A549 treated with GW870086 at 1 μM for 4 hours (cell line): ENCODE data around the gene HOXD11. TPM values are rescaled to one million over a fixed set of nuclear protein-coding genes. Genes with fewer than 3 reads are reported as not detected.

Experiments used
- total RNA-seq: library from RNA; stranded (reverse); fragments of 200-300 nt; extraction: Qiagen RNA extraction; gene quantifications from 5 replicates; pipeline ENCODE4 v1.2.3, GENCODE V29; 2022; ENCODE audit warnings: low read depth

The HOXD11 gene
- 6.5 to 7.7 TPM (median 6.6 TPM) in 5 replicates for total RNA-seq

DNA sequence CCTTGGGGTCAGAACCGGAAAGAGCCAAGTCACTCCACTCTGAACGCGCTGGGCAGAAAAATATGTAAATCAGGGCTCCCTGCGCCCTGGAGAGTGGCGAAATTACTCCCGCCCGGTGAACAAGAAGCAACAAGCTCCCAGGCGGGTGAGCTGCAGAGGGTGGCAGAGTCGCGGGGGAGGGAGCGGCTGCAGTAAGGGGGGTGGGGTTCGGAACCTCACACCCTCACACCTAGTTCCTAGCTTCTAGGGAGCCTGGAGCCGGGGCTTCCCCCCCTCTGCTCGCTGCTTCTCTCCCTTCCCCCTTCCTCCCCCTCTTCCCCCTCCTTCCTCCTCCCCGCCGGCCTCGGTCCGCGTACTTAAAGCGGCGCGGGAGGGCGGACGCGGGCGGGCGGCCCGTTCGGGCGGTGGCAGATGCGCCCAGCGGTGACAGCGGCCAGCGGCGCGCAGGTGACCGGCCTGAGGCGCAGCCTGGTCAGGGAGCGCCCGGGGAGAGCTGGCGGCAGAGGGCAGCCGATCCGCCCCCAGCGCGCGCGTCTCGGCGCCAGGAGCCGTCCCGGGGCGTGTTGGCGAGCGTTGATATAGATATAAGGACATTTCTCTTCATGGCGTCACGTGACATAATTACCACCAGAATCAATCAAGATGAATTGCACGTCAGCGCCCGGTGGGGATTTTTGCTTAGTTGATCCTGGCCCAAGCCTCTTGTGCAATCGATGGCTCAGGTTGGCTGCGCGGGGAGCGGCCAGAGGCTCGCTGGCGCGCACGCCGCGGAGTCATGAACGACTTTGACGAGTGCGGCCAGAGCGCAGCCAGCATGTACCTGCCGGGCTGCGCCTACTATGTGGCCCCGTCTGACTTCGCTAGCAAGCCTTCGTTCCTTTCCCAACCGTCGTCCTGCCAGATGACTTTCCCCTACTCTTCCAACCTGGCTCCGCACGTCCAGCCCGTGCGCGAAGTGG lies at the start of gene HOXD11:
Gene HOXD11 (plus strand): TSS at position 700 of the 959 bp plus-strand sequence. CDS start 76 bp downstream, at position 776.

DNA sequence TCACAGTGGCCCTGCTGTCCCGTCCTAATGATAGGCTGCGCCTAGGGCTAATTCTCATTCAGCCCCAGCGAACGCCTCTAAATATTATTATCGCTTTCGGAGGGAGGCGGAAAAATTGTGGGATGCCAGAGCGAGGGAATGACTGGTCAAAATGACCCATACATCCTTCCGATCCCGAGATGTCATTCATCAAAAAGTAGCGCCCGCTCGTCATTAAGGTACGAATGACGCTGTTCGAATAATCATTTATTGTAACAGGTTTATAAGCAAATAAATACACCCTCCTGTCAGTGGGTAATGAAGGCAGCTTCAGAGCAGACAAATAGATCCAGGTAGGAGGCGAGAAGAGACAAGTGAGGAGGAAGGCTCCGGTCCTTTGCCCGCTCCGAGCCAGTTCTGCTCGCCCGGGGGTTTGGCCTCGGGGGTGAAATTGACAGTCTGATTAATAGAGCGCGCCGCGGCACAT lies 23.3 kb upstream of the HOXD11 start, which contains the start of gene EVX2:
Gene EVX2 (minus strand): TSS at position 167 of the 466 bp plus-strand sequence. CDS start 186 bp downstream, outside the sequence.

DNA sequence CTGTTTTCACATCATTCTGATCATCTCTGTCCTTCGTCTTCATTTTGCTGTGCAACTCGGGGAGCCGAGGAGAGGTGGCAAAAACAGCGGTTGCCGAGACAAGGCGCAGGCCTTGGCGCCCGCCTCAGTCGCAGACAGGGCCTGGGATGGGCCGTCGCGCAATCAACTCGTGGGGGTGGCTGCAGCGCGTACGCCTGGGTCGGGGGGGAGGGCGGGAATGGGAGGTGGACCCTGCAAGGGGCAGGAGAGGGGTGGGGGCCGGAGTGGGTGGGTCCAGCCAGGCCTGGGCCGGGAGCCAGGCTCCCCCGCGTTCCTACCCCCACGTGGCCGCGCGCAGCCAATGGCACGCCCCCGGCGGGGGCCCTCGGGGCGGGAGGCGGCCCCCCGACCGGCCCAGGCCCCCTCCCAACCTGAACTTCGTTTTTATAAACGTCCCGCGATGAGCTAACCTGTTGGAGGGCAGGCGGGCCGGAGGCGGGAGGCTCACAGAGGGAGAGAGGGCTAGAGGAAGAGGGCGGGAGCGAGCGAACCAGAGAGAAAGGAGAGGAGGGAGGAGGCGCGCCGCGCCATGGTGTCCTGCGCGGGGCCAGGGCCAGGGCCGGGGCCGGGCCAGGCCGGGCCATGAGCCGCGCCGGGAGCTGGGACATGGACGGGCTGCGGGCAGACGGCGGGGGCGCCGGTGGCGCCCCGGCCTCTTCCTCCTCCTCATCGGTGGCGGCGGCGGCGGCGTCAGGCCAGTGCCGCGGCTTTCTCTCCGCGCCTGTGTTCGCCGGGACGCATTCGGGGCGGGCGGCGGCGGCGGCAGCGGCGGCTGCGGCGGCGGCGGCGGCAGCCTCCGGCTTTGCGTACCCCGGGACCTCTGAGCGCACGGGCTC lies 14.6 kb upstream of the HOXD11 start, which contains the start of gene HOXD13:
Gene HOXD13 (plus strand): TSS at position 452 of the 875 bp plus-strand sequence. CDS start 170 bp downstream, at position 622.

DNA sequence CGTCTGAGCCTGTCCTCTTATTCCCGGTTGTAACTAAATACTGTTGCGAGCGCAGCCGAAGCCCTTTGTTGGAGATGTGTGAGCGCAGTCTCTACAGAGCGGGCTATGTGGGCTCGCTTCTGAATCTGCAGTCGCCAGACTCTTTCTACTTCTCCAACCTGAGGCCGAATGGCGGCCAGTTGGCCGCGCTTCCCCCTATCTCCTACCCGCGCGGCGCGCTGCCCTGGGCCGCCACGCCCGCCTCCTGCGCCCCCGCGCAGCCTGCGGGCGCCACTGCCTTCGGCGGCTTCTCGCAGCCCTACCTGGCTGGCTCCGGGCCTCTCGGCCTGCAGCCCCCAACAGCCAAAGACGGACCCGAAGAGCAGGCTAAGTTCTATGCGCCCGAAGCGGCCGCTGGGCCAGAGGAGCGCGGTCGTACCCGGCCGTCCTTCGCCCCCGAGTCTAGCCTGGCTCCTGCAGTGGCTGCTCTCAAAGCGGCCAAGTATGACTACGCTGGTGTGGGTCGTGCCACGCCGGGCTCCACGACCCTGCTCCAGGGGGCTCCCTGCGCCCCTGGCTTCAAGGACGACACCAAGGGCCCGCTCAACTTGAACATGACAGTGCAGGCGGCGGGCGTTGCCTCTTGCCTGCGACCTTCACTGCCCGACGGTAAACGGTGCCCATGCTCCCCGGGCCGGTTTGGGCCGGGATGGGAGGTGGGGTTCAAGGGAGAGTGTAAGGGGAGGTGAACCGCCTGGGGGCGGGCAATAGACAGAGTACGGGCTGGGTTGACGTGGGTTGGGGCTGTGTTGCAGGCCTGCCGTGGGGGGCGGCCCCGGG lies 7.1 kb upstream of the HOXD11 start, which contains the start of gene HOXD12:
Gene HOXD12 (plus strand): TSS at position 68 of the 819 bp plus-strand sequence. CDS start 7 bp downstream, at position 75.

DNA sequence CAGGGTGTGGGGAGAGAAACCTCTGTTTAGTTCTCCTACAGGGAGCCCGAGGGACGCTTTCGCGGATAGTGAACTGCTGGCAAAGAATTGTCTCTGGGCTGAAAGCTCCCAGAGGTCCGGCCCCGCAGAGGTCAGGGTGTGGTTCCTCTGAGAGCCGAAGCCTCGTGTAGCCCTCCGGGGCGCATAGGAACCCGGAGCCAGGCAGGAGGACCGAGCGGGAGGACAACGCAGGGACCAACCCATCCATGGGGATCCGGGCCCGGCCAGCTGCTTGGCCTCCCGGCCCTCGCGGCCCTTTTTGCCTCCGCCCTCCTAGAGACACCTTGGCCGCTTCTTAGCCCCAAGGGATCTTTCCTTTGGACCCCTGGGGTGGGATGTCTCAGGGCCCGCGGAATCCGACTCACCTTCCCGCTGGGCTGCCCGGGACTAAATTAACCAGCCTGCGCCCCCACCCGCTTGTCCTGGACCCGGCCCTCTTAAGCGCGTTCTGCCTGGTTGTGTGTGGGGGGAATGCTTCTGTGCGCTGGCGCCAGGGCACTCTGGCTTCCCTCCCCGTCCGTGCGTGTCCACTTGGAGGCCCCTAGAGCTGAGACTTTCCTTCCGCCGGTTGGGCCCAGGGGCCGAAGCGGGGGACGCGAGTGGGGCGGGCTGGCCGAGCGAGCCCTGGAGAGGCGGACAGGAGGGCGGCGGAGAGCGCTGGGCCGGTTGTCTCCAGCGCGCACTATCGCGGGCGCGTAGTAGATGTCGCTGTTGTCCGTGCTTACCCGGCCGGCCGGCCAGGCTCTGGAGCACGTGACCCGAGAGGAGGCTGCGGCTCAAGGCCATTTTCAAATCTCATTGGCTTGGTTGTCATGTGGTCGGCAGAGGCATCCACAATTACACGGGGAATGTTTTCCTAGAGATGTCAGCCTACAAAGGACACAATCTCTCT lies 9.1 kb downstream of the HOXD11 start, which contains the start of gene HOXD10:
Gene HOXD10 (plus strand): TSS at position 896 of the 931 bp plus-strand sequence. CDS start 56 bp downstream, outside the sequence.

DNA sequence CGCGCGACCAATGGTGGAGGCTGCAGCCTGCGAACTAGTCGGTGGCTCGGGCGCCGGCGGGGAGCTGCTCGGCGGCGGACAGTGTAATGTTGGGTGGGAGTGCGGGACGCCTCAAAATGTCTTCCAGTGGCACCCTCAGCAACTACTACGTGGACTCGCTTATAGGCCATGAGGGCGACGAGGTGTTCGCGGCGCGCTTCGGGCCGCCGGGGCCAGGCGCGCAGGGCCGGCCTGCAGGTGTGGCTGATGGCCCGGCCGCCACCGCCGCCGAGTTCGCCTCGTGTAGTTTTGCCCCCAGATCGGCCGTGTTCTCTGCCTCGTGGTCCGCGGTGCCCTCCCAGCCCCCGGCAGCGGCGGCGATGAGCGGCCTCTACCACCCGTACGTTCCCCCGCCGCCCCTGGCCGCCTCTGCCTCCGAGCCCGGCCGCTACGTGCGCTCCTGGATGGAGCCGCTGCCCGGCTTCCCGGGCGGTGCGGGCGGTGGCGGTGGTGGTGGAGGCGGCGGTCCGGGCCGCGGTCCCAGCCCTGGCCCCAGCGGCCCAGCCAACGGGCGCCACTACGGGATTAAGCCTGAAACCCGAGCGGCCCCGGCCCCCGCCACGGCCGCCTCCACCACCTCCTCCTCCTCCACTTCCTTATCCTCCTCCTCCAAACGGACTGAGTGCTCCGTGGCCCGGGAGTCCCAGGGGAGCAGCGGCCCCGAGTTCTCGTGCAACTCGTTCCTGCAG lies 15.8 kb downstream of the HOXD11 start, which contains the start of gene HOXD9:
Gene HOXD9 (plus strand): TSS at position 37 of the 728 bp plus-strand sequence. CDS start 50 bp downstream, at position 87.

DNA sequence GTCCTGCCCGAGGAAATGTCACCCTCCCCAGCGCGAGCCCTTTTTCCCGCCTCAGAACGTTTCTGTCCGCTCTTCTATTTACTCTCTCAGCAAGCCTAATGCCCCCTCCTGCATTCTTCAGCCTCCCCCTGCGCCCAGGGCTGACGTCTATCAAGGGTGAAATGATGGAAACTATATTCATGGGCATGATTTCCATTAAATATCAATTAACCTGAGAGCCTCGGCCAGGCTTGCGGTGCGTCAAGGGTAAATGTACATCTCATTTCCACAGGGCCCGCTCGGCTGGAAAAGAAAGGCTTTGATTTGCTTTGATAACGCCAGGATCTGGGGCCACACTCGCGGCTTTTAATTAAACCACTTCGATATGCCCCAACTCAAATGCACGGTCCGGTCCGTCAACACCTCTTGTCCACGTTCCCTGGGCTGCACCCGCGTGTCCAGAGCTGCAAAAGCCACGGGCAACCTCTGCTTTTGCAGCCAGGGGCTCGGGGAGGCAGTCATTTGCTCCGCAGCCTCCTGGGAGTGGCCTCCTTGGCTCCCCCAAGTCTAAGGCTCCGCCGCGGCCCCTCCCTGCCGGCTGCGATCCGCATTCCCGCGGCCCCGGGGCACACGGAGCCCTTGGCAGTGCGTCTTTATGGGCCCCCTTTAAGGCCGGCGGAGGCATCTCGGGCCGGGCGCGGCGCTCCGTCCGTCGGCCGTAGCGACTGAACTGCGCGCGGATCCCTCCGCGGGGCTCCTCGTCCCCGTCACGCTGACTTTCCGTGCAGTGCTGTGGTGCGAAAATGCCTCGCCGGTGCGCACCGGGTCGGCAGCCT lies 22.1 kb downstream of the HOXD11 start, which contains the start of gene HOXD8:
Gene HOXD8 (plus strand): TSS at position 724 of the 815 bp plus-strand sequence. CDS start 662 bp downstream, outside the sequence.

DNA sequence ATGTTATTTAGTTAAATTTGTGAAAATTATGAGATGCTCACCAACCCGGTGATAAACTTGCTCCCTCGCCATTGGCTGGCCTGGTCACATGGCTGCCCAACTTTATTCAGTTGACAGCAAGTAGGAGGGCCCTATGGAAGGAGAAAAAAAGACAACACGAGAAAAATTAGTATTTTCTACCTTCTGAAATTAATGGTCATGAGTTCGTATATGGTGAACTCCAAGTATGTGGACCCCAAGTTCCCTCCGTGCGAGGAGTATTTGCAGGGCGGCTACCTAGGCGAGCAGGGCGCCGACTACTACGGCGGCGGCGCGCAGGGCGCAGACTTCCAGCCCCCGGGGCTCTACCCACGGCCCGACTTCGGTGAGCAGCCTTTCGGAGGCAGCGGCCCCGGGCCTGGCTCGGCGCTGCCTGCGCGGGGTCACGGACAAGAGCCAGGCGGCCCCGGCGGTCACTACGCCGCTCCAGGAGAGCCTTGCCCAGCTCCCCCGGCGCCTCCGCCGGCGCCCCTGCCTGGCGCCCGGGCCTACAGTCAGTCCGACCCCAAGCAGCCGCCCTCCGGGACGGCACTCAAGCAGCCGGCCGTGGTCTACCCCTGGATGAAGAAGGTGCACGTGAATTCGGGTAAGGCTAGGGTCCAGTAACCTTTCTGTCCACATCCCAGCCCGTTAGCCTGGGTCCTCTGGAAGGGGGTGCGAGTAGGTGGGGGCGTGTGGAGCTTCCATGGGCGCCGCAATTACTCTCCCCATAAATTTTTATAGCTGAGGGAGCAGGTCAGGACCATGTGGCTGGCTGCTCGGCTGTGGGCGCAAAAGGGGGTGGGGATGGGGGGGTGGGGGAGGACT lies 44.6 kb downstream of the HOXD11 start, which contains the start of gene HOXD4:
Gene HOXD4 (plus strand): TSS at position 109 of the 846 bp plus-strand sequence. CDS start 84 bp downstream, at position 193.

DNA sequence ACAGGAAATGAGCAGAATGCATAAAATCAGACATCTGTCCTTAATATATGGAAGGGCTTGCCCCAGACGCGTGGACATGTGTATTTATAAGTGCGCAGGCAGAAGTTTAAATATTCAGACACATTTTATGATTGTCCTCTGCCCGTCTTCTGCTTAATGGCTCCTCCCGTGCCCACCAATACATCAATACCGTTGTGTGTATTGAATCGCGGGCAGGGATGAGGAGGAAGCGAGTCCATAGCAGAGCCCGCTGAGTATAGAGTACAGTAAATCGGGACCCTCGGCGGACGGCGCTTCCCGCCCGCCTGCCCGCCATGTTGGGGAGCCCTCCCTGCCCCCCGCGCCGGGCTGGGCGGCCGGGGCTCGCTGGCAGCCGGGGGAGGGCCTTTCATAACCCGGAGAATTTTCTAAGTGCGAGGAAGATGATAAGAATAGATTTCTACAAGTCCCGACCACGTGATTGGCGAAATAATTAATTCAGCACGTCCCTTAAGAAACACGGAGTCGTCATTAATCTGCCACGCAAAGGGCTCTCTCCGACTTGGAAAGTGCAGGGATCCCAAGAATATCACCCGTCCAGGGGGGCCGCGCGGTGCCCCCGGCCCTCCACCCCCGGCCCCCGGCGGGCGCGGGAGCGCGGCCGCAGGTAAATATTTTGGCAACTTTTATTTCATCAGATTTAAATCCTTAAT lies 49.9 kb downstream of the HOXD11 start, which contains the start of gene HOXD3:
Gene HOXD3 (plus strand): TSS at position 501 of the 692 bp plus-strand sequence. CDS start 11,808 bp downstream, outside the sequence.

Other genes starting within 250 kb of the HOXD11 start
- 8.3 to 15.2 TPM (median 13.6 TPM) in 5 replicates for gene LNPK, start 105.0 kb upstream of the HOXD11 start, total RNA-seq
- gene EVX2, start 23.3 kb upstream of the HOXD11 start, total RNA-seq = not detected in 5 replicates
- gene HOXD13, start 14.6 kb upstream of the HOXD11 start, total RNA-seq = 0.16 to 0.35 TPM (median 0.19 TPM) in 5 replicates
- gene HOXD12, start 7.5 kb upstream of the HOXD11 start, total RNA-seq = not detected in 5 replicates
- gene HOXD10, start 9.5 kb downstream of the HOXD11 start, total RNA-seq = 4.6 to 6.3 TPM (median 5.3 TPM) in 5 replicates
- gene HOXD9, start 15.4 kb downstream of the HOXD11 start, total RNA-seq = 0.78 to 1.7 TPM (median 1.2 TPM) in 5 replicates
- 4.4 to 6.2 TPM (median 4.8 TPM) in 5 replicates for gene HOXD8, start 22.4 kb downstream of the HOXD11 start, total RNA-seq
- gene HOXD4, start 44.3 kb downstream of the HOXD11 start, total RNA-seq = 0.27 to 0.71 TPM (median 0.47 TPM) in 5 replicates
- 0.07 to 0.20 TPM (median 0.13 TPM) in 4 of 5 replicates, not detected in the other for gene HOXD3, start 50.0 kb downstream of the HOXD11 start, total RNA-seq
- 0.10 to 0.22 TPM (median 0.20 TPM) in 4 of 5 replicates, not detected in the other for gene HOXD1, start 81.4 kb downstream of the HOXD11 start, total RNA-seq
- gene MTX2, start 162.2 kb downstream of the HOXD11 start, total RNA-seq = 39.7 to 44.5 TPM (median 42.4 TPM) in 5 replicates